ENCODE data around the gene FUT8.

The FUT8 gene

DNA sequence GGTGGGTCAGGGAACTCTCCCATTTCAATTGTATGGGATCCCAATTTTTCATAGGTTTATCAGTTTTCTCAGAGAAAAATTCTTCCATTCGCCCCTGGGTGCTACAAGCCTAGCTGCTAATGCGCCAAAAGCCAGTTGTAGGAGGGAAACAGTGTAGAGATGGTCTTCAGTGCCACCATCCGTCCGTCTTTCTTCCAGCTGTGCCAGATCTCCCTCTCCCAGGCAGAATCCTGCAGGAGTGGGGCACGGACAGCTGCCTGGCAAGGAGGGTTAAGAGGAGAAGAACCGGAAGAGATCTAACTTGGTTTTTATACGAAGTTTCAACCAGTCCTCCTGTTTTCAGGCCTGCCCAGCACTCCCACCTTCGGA lies 38.9 kb upstream of the FUT8 start:
- TF ChIP-seq, protein P1, sequence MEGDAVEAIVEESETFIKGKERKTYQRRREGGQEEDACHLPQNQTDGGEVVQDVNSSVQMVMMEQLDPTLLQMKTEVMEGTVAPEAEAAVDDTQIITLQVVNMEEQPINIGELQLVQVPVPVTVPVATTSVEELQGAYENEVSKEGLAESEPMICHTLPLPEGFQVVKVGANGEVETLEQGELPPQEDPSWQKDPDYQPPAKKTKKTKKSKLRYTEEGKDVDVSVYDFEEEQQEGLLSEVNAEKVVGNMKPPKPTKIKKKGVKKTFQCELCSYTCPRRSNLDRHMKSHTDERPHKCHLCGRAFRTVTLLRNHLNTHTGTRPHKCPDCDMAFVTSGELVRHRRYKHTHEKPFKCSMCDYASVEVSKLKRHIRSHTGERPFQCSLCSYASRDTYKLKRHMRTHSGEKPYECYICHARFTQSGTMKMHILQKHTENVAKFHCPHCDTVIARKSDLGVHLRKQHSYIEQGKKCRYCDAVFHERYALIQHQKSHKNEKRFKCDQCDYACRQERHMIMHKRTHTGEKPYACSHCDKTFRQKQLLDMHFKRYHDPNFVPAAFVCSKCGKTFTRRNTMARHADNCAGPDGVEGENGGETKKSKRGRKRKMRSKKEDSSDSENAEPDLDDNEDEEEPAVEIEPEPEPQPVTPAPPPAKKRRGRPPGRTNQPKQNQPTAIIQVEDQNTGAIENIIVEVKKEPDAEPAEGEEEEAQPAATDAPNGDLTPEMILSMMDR (IDR thresholded peaks at IDR 0.05; ENCODE audit: low read depth, low read length, missing control alignments), result no peak
- H3K4me3 ChIP-seq (ENCODE audit: low read depth, low read length), result no peak overlapping the region
- DNase-seq (ENCODE audit: low read depth), result no peak
- in situ Hi-C loops (cut with HindIII; ENCODE audit: low sequenced_read_pairs), result no loop called here

DNA sequence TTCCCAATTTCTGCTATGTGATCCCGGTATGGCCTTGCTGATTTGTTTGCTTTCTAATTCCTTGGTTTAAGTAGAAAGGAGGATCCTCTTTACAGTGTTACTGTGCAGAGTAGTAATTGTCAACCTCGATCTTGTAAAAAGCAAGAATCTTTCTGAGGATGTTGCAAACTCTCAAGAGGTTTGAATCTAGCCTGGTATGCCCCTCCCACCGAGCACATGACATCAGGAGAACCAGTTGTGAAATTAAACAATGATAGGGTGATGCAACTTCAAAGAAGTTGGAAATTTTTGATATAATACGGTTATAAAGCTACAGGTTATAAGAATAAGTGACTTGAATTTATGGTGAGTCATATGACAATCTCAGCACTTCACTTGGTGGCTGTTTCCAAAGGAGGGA lies 35.0 kb upstream of the FUT8 start:
- no peak for DNase-seq (ENCODE audit: low read depth)
- TF ChIP-seq, protein P1 (IDR thresholded peaks at IDR 0.05; ENCODE audit: low read depth, low read length, missing control alignments), result no peak
- H3K4me3 ChIP-seq (ENCODE audit: low read depth, low read length), result no peak overlapping the region
- in situ Hi-C loops (cut with HindIII; ENCODE audit: low sequenced_read_pairs), result no loop called here

DNA sequence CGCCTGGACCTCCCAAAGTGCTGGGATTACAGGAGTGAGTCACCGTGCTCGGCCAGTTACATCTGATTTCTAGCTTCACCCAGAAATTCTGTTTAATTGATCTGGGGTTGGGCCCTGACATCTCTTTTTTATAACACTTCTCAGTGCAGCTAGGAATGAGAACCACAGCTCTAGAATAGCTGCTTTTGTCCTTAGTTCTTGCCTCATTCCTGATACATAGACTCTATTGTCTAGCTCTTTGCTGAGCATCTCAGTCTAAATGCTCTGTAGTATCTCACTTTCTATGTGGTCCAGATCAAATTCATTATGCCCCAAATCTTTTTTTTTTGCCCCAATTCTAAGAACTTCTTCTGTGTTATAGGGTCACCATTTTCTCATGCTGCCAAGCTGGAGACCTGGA lies 29.9 kb upstream of the FUT8 start:
- TF ChIP-seq, protein P1 (IDR thresholded peaks at IDR 0.05; ENCODE audit: low read depth, low read length, missing control alignments), result no peak

DNA sequence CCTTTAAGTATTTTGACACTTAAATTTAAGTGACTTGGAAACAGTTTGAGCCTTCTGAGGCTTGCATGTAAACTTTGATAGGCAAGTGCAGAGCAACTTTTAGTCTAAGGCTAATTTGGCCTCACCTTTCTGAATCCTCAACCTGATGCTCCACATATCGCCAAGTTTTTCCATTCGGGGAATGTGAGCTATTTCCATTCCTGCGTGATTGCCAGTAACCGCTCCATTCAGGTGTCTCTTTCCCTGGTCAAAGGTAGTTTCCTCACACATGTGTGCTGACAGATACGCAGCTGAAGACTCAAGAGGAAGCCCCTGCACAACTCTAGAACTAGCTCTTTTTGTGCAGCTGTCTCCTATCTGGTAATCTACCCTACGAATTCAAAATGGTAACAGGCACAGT lies 25.4 kb upstream of the FUT8 start:
- no peak overlapping the region for H3K4me3 ChIP-seq (ENCODE audit: low read depth, low read length)
- no peak for DNase-seq (ENCODE audit: low read depth)
- TF ChIP-seq, protein P1 (IDR thresholded peaks at IDR 0.05; ENCODE audit: low read depth, low read length, missing control alignments), result no peak
- in situ Hi-C loops (cut with HindIII; ENCODE audit: low sequenced_read_pairs), result no loop called here

More for the DNA sequence above, 29.9 kb upstream of the FUT8 start:
- DNase-seq (ENCODE audit: low read depth), result no peak
- H3K4me3 ChIP-seq (ENCODE audit: low read depth, low read length), result no peak overlapping the region
- in situ Hi-C loops (cut with HindIII; ENCODE audit: low sequenced_read_pairs), result no loop called here

DNA sequence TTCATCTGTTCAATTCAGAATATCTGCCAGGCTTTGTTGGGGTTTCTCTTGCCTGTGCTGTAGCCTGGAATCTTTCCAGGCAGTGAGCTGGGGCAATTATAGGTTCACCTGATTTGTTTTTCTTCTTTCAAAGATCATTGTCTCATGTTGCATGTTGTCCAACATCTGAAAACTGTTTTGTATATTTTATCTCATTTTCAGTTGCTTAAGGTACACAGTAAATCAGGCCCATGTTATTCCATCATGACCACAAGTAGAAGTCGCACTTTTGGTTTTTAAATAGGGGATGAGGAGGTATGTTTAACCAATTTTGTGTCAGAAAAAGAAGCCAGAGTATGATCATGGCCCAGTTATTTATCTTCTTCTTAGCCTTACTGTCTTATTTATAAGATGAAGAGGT lies 24.9 kb upstream of the FUT8 start:
- TF ChIP-seq, protein P1 (IDR thresholded peaks at IDR 0.05; ENCODE audit: low read depth, low read length, missing control alignments), result no peak
- in situ Hi-C loops (cut with HindIII; ENCODE audit: low sequenced_read_pairs), result no loop called here
- H3K4me3 ChIP-seq (ENCODE audit: low read depth, low read length), result no peak overlapping the region
- DNase-seq (ENCODE audit: low read depth), result no peak

DNA sequence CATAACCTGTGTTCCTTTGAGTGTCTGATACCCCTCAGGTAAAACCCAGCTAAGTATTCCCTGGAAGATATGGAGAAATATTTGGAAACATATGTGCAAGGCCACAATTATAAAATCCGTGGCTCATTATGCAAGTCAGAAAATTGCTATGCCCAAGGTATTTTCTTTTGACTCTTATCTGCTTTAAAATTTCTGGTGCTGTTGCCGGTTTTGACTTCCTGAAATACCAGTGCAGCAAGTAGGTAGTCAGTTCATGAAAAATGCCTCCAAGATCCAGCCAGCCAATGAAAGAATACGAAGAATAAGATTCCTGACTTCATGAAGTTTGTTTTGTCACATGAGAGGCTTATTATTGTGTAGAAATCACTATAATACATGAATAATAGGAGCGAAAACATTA lies 20.2 kb upstream of the FUT8 start:
- DNase-seq (ENCODE audit: low read depth), result no peak
- in situ Hi-C loops (cut with HindIII; ENCODE audit: low sequenced_read_pairs), result no loop called here
- TF ChIP-seq, protein P1 (IDR thresholded peaks at IDR 0.05; ENCODE audit: low read depth, low read length, missing control alignments), result no peak
- no peak overlapping the region for H3K4me3 ChIP-seq (ENCODE audit: low read depth, low read length)

All from astrocyte of the cerebellum (primary cell).